GM12878 (cell line): ENCODE data around the gene CAB39.

ENCODE experiments used
- ASH2L ChIP-seq: fragments of 300-600, 200-600 bp; sonication (generic); IDR thresholded peaks from 2 replicates; pipeline ENCODE4 v1.6.1; 2017; ENCODE audit warnings: low read depth, mild to moderate bottlenecking, borderline replicate concordance
- EZH2 ChIP-seq: IDR thresholded peaks from 2 replicates; pipeline ENCODE4 v1.6.1; 2012; ENCODE audit warnings: low read depth, mild to moderate bottlenecking, control low read depth, inconsistent platforms, low read length, borderline replicate concordance; ENCODE audit not compliant: control insufficient read depth
- FOXK2 ChIP-seq: fragments of 450-650 bp; IDR thresholded peaks from 2 replicates; pipeline ENCODE4 v1.6.1; 2017; ENCODE audit warnings: mild to moderate bottlenecking, moderate library complexity
- JUND ChIP-seq: IDR thresholded peaks from 2 replicates; pipeline ENCODE4 v1.6.1; 2012; ENCODE audit warnings: low read depth, mild to moderate bottlenecking, low read length, improper control_type of control experiment, moderate library complexity
- NFXL1 ChIP-seq: fragments of 450-650 bp; IDR thresholded peaks from 2 replicates; pipeline ENCODE4 v1.6.1; 2017; ENCODE audit warnings: antibody characterized with exemption, mild to moderate bottlenecking, borderline replicate concordance
- RELA ChIP-seq: fragments of 450-650 bp; IDR thresholded peaks from 2 replicates; pipeline ENCODE4 v1.8.0; 2014; ENCODE audit warnings: borderline replicate concordance; ENCODE audit not compliant: partially characterized antibody
- ZNF274 ChIP-seq: IDR thresholded peaks from one replicate; pipeline ENCODE4 v1.8.0; 2011; ENCODE audit not compliant: insufficient read length, insufficient read depth
- ZSCAN29 ChIP-seq: fragments of 450-650 bp; IDR thresholded peaks from 2 replicates; pipeline ENCODE4 v1.6.1; 2017; ENCODE audit warnings: mild to moderate bottlenecking, moderate library complexity
- TF ChIP-seq, protein P1 (sequence below): IDR thresholded peaks from 2 replicates; pipeline ENCODE4 v1.6.1; 2011; ENCODE audit warnings: low read depth, low read length, improper control_type of control experiment, borderline replicate concordance
- TF ChIP-seq, protein P2 (sequence below), 3 experiments: IDR thresholded peaks in 2 of 3; conservative IDR thresholded peaks in 1 of 3; 2 replicates each; pipeline ENCODE4 v1.5.1; 2011; ENCODE audit warnings: low read depth in 3 of 3, low read length in 3 of 3, mild to moderate bottlenecking in 3 of 3, control low read depth in 2 of 3, moderate library complexity in 2 of 3, inconsistent platforms in 1 of 3, mixed read lengths in 1 of 3; ENCODE audit not compliant: control insufficient read depth in 2 of 3, insufficient read depth in 1 of 3; ENCODE audit errors: extremely low read depth in 1 of 3
- TF ChIP-seq, protein P3 (sequence below): fragments of 450-650 bp; IDR thresholded peaks from 2 replicates; pipeline ENCODE4 v1.6.1; 2018; ENCODE audit warnings: borderline replicate concordance, mild to moderate bottlenecking; ENCODE audit not compliant: partially characterized antibody
- TF ChIP-seq, protein P4 (sequence below): IDR thresholded peaks from 2 replicates; pipeline ENCODE4 v1.6.1; 2012; ENCODE audit warnings: low read depth, low read length, improper control_type of control experiment

DNA sequence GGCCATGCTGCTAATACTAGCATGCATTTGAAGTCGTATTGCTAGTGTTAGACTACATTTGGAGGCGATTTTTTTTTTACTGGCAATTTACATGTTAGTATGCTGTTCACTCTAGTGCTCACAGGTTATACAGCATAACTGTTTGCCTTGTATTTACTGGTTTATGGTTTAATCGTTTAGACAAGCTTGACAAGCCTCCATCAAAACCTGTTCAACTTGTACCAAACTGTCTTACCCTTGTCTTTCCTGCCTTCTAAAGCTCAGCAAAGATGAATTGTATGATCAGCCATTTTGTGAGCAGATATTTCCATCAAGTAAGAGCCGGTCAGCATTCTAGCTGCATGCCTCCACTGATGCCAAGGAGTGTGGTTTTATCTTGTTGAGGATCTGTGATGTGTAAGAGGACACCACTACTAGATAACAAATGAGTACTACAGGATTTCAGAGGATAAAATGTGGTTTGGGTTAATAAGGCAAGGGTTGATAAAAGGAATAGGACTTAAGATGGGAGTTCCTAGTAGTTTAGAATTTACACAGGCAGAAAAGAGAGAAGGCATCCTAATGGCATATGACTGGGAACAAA lies 83.7 kb downstream of the CAB39 start:
- TF ChIP-seq, protein P1, sequence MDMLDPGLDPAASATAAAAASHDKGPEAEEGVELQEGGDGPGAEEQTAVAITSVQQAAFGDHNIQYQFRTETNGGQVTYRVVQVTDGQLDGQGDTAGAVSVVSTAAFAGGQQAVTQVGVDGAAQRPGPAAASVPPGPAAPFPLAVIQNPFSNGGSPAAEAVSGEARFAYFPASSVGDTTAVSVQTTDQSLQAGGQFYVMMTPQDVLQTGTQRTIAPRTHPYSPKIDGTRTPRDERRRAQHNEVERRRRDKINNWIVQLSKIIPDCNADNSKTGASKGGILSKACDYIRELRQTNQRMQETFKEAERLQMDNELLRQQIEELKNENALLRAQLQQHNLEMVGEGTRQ = no peak
- TF ChIP-seq, protein P2, sequence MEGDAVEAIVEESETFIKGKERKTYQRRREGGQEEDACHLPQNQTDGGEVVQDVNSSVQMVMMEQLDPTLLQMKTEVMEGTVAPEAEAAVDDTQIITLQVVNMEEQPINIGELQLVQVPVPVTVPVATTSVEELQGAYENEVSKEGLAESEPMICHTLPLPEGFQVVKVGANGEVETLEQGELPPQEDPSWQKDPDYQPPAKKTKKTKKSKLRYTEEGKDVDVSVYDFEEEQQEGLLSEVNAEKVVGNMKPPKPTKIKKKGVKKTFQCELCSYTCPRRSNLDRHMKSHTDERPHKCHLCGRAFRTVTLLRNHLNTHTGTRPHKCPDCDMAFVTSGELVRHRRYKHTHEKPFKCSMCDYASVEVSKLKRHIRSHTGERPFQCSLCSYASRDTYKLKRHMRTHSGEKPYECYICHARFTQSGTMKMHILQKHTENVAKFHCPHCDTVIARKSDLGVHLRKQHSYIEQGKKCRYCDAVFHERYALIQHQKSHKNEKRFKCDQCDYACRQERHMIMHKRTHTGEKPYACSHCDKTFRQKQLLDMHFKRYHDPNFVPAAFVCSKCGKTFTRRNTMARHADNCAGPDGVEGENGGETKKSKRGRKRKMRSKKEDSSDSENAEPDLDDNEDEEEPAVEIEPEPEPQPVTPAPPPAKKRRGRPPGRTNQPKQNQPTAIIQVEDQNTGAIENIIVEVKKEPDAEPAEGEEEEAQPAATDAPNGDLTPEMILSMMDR (IDR thresholded peaks at IDR 0.05 in 2 of 3, conservative IDR thresholded peaks at IDR 0.05 in 1 of 3; ENCODE audit: control insufficient read depth in 2 of 3, extremely low read depth in 1 of 3, insufficient read depth in 1 of 3, low read depth in 3 of 3, low read length in 3 of 3) = no peak
- TF ChIP-seq ASH2L = no peak
- no peak for TF ChIP-seq ZNF274
- TF ChIP-seq EZH2 = no peak
- no peak for TF ChIP-seq JUND
- TF ChIP-seq ZSCAN29 = no peak
- TF ChIP-seq NFXL1 = no peak
- TF ChIP-seq, protein P3, sequence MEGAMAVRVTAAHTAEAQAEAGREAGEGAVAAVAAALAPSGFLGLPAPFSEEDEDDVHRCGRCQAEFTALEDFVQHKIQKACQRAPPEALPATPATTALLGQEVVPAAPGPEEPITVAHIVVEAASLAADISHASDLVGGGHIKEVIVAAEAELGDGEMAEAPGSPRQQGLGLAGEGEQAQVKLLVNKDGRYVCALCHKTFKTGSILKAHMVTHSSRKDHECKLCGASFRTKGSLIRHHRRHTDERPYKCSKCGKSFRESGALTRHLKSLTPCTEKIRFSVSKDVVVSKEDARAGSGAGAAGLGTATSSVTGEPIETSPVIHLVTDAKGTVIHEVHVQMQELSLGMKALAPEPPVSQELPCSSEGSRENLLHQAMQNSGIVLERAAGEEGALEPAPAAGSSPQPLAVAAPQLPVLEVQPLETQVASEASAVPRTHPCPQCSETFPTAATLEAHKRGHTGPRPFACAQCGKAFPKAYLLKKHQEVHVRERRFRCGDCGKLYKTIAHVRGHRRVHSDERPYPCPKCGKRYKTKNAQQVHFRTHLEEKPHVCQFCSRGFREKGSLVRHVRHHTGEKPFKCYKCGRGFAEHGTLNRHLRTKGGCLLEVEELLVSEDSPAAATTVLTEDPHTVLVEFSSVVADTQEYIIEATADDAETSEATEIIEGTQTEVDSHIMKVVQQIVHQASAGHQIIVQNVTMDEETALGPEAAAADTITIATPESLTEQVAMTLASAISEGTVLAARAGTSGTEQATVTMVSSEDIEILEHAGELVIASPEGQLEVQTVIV = no peak
- no peak for TF ChIP-seq RELA
- TF ChIP-seq FOXK2 = no peak
- TF ChIP-seq, protein P4, sequence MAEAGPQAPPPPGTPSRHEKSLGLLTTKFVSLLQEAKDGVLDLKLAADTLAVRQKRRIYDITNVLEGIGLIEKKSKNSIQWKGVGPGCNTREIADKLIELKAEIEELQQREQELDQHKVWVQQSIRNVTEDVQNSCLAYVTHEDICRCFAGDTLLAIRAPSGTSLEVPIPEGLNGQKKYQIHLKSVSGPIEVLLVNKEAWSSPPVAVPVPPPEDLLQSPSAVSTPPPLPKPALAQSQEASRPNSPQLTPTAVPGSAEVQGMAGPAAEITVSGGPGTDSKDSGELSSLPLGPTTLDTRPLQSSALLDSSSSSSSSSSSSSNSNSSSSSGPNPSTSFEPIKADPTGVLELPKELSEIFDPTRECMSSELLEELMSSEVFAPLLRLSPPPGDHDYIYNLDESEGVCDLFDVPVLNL = no peak
